Heart left ventricle (tissue), 13 donors: ENCODE results near the gene MAP3K5.

Source experiments
- POLR2A ChIP-seq, 2 donors: fragments of 450-650 bp; IDR thresholded peaks; one replicate each; pipeline ENCODE4 v1.6.1; 2017; ENCODE audit warnings: antibody characterized with exemption in 2 of 2, mild to moderate bottlenecking in 2 of 2, moderate library complexity in 2 of 2
- TF ChIP-seq, protein P1 (sequence below), 12 donors: fragments of 200-600 bp; sonication (generic) in 4 of 12; IDR thresholded peaks; one replicate each; pipeline versions ENCODE4 v1.5.0 to v1.8.0; 2018 to 2022; ENCODE audit warnings: antibody characterized with exemption in 12 of 12, mild to moderate bottlenecking in 5 of 12
- donor health status: ischemic (EF 13 %, LVEDD 7.1; RV severe dilation, severe dysfunction).
- donor health status: DM: no; HTN: yes; CAD: no.
- donor health status: DM: no; HTN: no; CAD: no.
- donor health status: ischemic (EF 25% LVEDD 6.9; RV normal size, moderate dysfunction).
- donor health status: ischemic (EF 25% LVEDD 5.7; RV mildly dilated, moderate dysfunction).
- donor health status: ischemic (EF 35%, LVEDD 5.7; RV mildly dilated, moderate dysfunction).
- donor health status: nonischemic (EF 11% LVEDD 7.7; RV severe dilation, severe dysfunction).
- donor health status: DM: yes; HTN: yes; CAD: no.
- donor health status: PGD.
- donor health status: ischemic (EF 29% LVEDD 5.4; RV normal size, mild dysfunction).
- donor health status: nonischemic (EF 23%, LVEDD 6.1; RV moderate dilation, normal function).

DNA sequence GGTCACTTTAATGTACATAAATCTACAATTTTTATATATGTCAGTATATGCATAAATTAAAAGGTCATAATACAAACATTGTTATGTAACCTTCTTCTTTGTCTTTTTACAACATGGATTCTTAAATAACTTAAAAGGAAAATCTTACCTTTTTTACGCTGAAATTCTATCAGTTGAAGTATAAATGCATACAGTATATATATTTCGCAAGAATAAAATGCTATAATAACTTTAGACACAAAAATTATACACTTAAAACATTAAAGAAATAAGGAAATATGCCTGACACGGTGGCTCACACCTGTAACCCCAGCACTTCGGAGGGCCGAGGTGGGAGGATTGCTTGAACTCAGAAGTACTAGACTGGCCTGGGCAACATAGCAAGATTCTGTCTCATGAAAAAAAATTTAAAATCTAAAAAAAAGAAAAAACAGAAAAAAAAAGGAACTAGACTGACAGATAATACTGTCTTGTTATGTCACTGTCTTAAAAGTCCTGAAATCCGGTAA lies 132.2 kb downstream of the MAP3K5 start:
- TF ChIP-seq, protein P1, sequence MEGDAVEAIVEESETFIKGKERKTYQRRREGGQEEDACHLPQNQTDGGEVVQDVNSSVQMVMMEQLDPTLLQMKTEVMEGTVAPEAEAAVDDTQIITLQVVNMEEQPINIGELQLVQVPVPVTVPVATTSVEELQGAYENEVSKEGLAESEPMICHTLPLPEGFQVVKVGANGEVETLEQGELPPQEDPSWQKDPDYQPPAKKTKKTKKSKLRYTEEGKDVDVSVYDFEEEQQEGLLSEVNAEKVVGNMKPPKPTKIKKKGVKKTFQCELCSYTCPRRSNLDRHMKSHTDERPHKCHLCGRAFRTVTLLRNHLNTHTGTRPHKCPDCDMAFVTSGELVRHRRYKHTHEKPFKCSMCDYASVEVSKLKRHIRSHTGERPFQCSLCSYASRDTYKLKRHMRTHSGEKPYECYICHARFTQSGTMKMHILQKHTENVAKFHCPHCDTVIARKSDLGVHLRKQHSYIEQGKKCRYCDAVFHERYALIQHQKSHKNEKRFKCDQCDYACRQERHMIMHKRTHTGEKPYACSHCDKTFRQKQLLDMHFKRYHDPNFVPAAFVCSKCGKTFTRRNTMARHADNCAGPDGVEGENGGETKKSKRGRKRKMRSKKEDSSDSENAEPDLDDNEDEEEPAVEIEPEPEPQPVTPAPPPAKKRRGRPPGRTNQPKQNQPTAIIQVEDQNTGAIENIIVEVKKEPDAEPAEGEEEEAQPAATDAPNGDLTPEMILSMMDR (IDR thresholded peaks at IDR 0.05): no peak
- TF ChIP-seq POLR2A (IDR thresholded peaks at IDR 0.05): no peak
